Activated B cell treated with CpG ODN at 0.5 μM for 24 hours (primary cell): ENCODE results near the gene DBNDD1. TPM values are rescaled to one million over a fixed set of nuclear protein-coding genes. Genes with fewer than 3 reads are reported as not detected.

Experiments
- ATAC-seq: fragments of 200-7000 bp; cut with Tn5 transposase; one replicate; pipeline ENCODE4 v1.10.0; 2021; ENCODE audit warnings: low read depth, mild to moderate bottlenecking, moderate library complexity
- CTCF ChIA-PET: fragments of 350-600 bp; sonication (Branson Sonifier 250); formaldehyde crosslinking; loops from one replicate; lab custom pipeline; 2021; ENCODE audit warnings: antibody characterized with exemption; lab: Charles Lee
- POLR2A ChIA-PET: fragments of 350-600 bp; sonication (Branson Sonifier 250); formaldehyde crosslinking; loops from one replicate; lab custom pipeline; 2021; ENCODE audit warnings: antibody characterized with exemption; lab: Charles Lee
- DNase-seq: peaks from one replicate; pipeline ENCODE4 v3.0.0; 2022
- H3K27ac Mint-ChIP-seq: one replicate; pipeline ENCODE4 v1.8.0; 2020; ENCODE audit warnings: mixed read lengths
- H3K27me3 Mint-ChIP-seq: one replicate; pipeline ENCODE4 v1.8.0; 2021; ENCODE audit warnings: mixed read lengths
- H3K36me3 Mint-ChIP-seq: one replicate; pipeline ENCODE4 v1.8.0; 2021; ENCODE audit warnings: low read depth, mixed read lengths
- H3K4me1 Mint-ChIP-seq: one replicate; pipeline ENCODE4 v1.8.0; 2021; ENCODE audit warnings: mixed read lengths
- H3K4me3 Mint-ChIP-seq: one replicate; pipeline ENCODE4 v1.8.0; 2020; ENCODE audit warnings: mild to moderate bottlenecking, mixed read lengths
- H3K9me3 Mint-ChIP-seq: one replicate; pipeline ENCODE4 v1.8.0; 2020; ENCODE audit warnings: mixed read lengths
- intact Hi-C: fragments of 100-400 bp; cut with micrococcal nuclease; formaldehyde crosslinking; loops from one replicate; pipeline ENCODE4 v1.15.1; 2024
- total RNA-seq: library from RNA; stranded (reverse); gene quantifications from 2 replicates; pipeline ENCODE4 v1.2.3, GENCODE V29; 2022
- TF ChIP-seq, protein P1 (sequence below): fragments of 200-600 bp; IDR thresholded peaks from one replicate; pipeline ENCODE4 v1.8.0; 2022; ENCODE audit warnings: antibody characterized with exemption, mild to moderate bottlenecking

DBNDD1 gene
- total RNA-seq, 1 donor from 2014 or later: 0.47 TPM

GRCh38 chr16:90043526-90043925 is 24.3 kb upstream of the DBNDD1 start:
- intact Hi-C loops: no loop called here
- Mint-ChIP-seq H3K27ac (no peak overlapping the region), H3K27me3 (peaks cover 17% of the 10 kb centered on the region), H3K4me1 (peaks cover 8% of the 10 kb centered on the region), H3K9me3 (no peaks in the 10 kb centered on the region), H3K4me3 (no peak overlapping the region), H3K36me3 (peaks cover 6% of the 10 kb centered on the region)
- ChIA-PET POLR2A (no interaction called here), CTCF (no interaction called here)
- ATAC-seq (no peak), DNase-seq (no peak)
- TF ChIP-seq, protein P1, sequence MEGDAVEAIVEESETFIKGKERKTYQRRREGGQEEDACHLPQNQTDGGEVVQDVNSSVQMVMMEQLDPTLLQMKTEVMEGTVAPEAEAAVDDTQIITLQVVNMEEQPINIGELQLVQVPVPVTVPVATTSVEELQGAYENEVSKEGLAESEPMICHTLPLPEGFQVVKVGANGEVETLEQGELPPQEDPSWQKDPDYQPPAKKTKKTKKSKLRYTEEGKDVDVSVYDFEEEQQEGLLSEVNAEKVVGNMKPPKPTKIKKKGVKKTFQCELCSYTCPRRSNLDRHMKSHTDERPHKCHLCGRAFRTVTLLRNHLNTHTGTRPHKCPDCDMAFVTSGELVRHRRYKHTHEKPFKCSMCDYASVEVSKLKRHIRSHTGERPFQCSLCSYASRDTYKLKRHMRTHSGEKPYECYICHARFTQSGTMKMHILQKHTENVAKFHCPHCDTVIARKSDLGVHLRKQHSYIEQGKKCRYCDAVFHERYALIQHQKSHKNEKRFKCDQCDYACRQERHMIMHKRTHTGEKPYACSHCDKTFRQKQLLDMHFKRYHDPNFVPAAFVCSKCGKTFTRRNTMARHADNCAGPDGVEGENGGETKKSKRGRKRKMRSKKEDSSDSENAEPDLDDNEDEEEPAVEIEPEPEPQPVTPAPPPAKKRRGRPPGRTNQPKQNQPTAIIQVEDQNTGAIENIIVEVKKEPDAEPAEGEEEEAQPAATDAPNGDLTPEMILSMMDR: no peak

DNA sequence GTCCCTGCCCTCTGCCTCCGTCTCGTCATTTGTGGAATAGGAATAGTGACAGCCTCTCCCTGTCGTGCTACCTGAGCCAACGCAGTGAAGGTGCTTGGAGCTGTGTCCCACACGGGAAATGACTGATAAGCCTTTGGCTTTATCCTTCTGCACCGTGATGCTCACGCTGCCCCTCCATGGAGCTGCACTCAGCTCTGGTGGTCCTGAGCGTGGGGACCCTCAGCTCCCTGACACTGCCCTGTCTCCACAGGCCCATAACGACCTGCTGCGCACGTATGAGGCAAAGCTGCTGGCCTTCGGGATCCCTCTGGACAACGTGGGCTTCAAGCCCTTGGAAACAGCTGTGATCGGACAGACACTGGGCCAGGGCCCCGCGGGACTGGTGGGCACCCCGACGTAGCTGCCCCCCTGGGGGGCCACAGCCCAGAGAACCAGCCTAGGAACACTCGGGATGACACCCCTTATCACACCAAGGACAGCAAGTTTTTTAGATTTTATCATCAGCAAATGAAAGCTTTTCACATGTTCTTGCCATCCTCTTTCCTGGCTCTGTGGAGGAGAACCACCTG is 23.8 kb upstream of the DBNDD1 start:
- no peaks in the 10 kb centered on the region for H3K9me3 Mint-ChIP-seq
- CTCF ChIA-PET: no interaction called here

GRCh38 chr16:90041896-90042473 is 22.7 kb upstream of the DBNDD1 start:
- CTCF ChIA-PET: no interaction called here

More for the DNA sequence above, 23.8 kb upstream of the DBNDD1 start:
- Mint-ChIP-seq H3K36me3 (peaks cover 8% of the 10 kb centered on the region), H3K27ac (no peak overlapping the region), H3K4me1 (peaks cover 5% of the 10 kb centered on the region), H3K27me3 (peaks cover 17% of the 10 kb centered on the region), H3K4me3 (no peak overlapping the region)
- ATAC-seq: no peak
- DNase-seq: no peak
- POLR2A ChIA-PET: no interaction called here
- TF ChIP-seq, protein P1: no peak
- intact Hi-C loops: no loop called here

GRCh38 chr16:90040152-90041023 is 21.1 kb upstream of the DBNDD1 start:
- ATAC-seq (no peak), DNase-seq (no peak)
- ChIA-PET CTCF (no interaction called here), POLR2A (no interaction called here)
- Mint-ChIP-seq H3K4me1 (no peaks in the 10 kb centered on the region), H3K27ac (no peak overlapping the region), H3K9me3 (no peaks in the 10 kb centered on the region), H3K27me3 (peaks cover 6% of the 10 kb centered on the region), H3K36me3 (peaks cover 13% of the 10 kb centered on the region), H3K4me3 (no peak overlapping the region)
- TF ChIP-seq, protein P1: no peak
- intact Hi-C loops: no loop called here

More at GRCh38 chr16:90041896-90042473, 22.7 kb upstream of the DBNDD1 start:
- TF ChIP-seq, protein P1: no peak
- H3K27me3 Mint-ChIP-seq: peaks cover 17% of the 10 kb centered on the region
- ATAC-seq: no peak
- DNase-seq: no peak
- no peak overlapping the region for H3K4me3 Mint-ChIP-seq
- H3K27ac Mint-ChIP-seq: no peak overlapping the region
- H3K9me3 Mint-ChIP-seq: no peaks in the 10 kb centered on the region
- H3K4me1 Mint-ChIP-seq: peaks cover 5% of the 10 kb centered on the region
- peaks cover 8% of the 10 kb centered on the region for H3K36me3 Mint-ChIP-seq
- POLR2A ChIA-PET: no interaction called here
- intact Hi-C loops: no loop called here

DNA sequence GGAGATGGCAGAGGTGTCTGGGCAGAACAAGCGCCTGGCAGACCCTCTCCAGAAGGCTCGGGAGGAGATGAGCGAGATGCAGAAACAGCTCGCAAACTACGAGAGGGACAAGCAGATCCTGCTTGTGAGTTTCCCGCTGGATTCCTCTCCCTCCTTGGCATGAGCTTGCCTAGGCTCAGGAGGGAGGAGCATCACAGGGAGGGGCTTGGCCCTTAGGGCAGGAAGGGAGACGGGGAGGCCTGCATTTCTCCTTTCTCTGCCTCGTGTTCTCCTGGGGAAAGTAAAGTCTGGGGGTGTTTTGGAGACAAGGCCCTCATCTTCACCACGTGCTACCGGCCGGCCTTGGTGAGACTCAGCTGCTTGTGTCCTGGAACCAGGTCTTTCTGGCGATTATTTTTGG is 18.0 kb upstream of the DBNDD1 start:
- H3K36me3 Mint-ChIP-seq: peaks cover 14% of the 10 kb centered on the region
- POLR2A ChIA-PET: no interaction called here
- no peaks in the 10 kb centered on the region for H3K27me3 Mint-ChIP-seq
- H3K4me1 Mint-ChIP-seq: no peaks in the 10 kb centered on the region
- TF ChIP-seq, protein P1: no peak
- no peak overlapping the region for H3K27ac Mint-ChIP-seq
- intact Hi-C loops: no loop called here
- CTCF ChIA-PET: no interaction called here
- H3K4me3 Mint-ChIP-seq: no peak overlapping the region
- no peaks in the 10 kb centered on the region for H3K9me3 Mint-ChIP-seq
- ATAC-seq (no peak), DNase-seq (no peak)
